Measurements from ENCODE around the gene TEDC1. TPM values are rescaled to one million over a fixed set of nuclear protein-coding genes. Genes with fewer than 3 reads are reported as not detected.

Gene TEDC1
- total RNA-seq, 1 experiment from 2014 or later: 26.2 TPM

GRCh38 chr14:105470350-105471296 is 20.4 kb upstream of the TEDC1 start:
- Histone ChIP-seq H4K8ac (replicated peaks; ENCODE audit: insufficient read length, low read depth, low read length) (no peak overlapping the region), H3K4ac (ENCODE audit: low read depth, low read length) (no peak overlapping the region), H3K14ac (ENCODE audit: insufficient read depth, low read length) (no peak overlapping the region), H3K23me2 (ENCODE audit: insufficient read length, low read depth, low read length, poor library complexity, severe bottlenecking) (peaks cover 4% of the 10 kb centered on the region), H2BK5ac (ENCODE audit: insufficient read length, low read length) (no peak overlapping the region), H2BK12ac (ENCODE audit: insufficient read length, low read depth, low read length) (no peak overlapping the region), H4K5ac (ENCODE audit: insufficient read length, low read depth, low read length) (no peak overlapping the region), H3K56ac (ENCODE audit: insufficient read length, low read depth, low read length) (no peak overlapping the region), H3K9me3 (ENCODE audit: control insufficient read depth, low read depth, low read length) (no peaks in the 10 kb centered on the region), H3K18ac (ENCODE audit: insufficient read length, low read depth, low read length) (no peak overlapping the region), H2BK20ac (ENCODE audit: low read depth, low read length, poor library complexity, severe bottlenecking) (no peak overlapping the region), H3K4me1 (ENCODE audit: insufficient read depth, low read length) (no peaks in the 10 kb centered on the region; the same call in 1 of the 2 replicates), H3K4me2 (ENCODE audit: insufficient read depth, insufficient read length, low read length) (no peak overlapping the region), H3T11ph (ENCODE audit: low read length) (no peak overlapping the region), H3K27me3 (ENCODE audit: insufficient read depth, low read length) (peaks cover 4% of the 10 kb centered on the region; the same call in 1 of the 2 replicates), H4K91ac (ENCODE audit: insufficient read length, low read depth, low read length) (no peak overlapping the region), H2AK5ac (ENCODE audit: insufficient read length, low read length) (no peak overlapping the region), H3K27ac (ENCODE audit: insufficient read length, low read depth, low read length) (no peak overlapping the region), H2AFZ (ENCODE audit: low read length) (no peak overlapping the region), H4K20me1 (ENCODE audit: control insufficient read depth, insufficient read depth, insufficient read length) (no peaks in the 10 kb centered on the region), H3K79me2 (ENCODE audit: insufficient read depth, low read length) (no peaks in the 10 kb centered on the region), H3K79me1 (ENCODE audit: insufficient read depth, low read depth, low read length, poor library complexity, severe bottlenecking) (no peaks in the 10 kb centered on the region), H2BK120ac (ENCODE audit: low read depth, low read length, poor library complexity, severe bottlenecking) (no peak overlapping the region), H3K23ac (ENCODE audit: insufficient read length, low read depth, low read length) (no peak overlapping the region), H3K9ac (ENCODE audit: extremely low read depth, insufficient read length, low read length) (no peak overlapping the region), H2BK15ac (ENCODE audit: low read depth, low read length) (no peak overlapping the region)
- H3K9me3 Mint-ChIP-seq: no peaks in the 10 kb centered on the region
- TF ChIP-seq, protein P1, sequence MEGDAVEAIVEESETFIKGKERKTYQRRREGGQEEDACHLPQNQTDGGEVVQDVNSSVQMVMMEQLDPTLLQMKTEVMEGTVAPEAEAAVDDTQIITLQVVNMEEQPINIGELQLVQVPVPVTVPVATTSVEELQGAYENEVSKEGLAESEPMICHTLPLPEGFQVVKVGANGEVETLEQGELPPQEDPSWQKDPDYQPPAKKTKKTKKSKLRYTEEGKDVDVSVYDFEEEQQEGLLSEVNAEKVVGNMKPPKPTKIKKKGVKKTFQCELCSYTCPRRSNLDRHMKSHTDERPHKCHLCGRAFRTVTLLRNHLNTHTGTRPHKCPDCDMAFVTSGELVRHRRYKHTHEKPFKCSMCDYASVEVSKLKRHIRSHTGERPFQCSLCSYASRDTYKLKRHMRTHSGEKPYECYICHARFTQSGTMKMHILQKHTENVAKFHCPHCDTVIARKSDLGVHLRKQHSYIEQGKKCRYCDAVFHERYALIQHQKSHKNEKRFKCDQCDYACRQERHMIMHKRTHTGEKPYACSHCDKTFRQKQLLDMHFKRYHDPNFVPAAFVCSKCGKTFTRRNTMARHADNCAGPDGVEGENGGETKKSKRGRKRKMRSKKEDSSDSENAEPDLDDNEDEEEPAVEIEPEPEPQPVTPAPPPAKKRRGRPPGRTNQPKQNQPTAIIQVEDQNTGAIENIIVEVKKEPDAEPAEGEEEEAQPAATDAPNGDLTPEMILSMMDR (conservative IDR thresholded peaks at IDR 0.05): no peak
- peaks cover 0 to 7% (median 0%) of the 10 kb centered on the region in 3 experiments; a peak in 2 of 7 replicates for H3K36me3 Mint-ChIP-seq (ENCODE audit: insufficient read depth in 1 of 3, low read depth in 3 of 3)
- DNase-seq: no peak
- peaks cover 0 to 8% of the 10 kb centered on the region in 2 experiments; a peak in 1 of 4 replicates for H3K4me1 Mint-ChIP-seq
- H3K4me3 Mint-ChIP-seq: no peak overlapping the region
- H3K27me3 Mint-ChIP-seq (ENCODE audit: low read depth): peaks cover 5% of the 10 kb centered on the region
- no peak overlapping the region; a peak in 1 of 7 replicates for H3K27ac Mint-ChIP-seq
- WGBS (ENCODE audit: extremely low coverage, insufficient read length, low lambda C conversion rate): no CpG with 5 or more reads among the region's 34 CpGs

All from H9 (cell line).